Activated T-helper 2 cell treated with anti-CD3 and anti-CD28 coated beads, Interferon-gamma antibody, Interleukin-2, Interleukin-4, amounts not matched to agents 10 μg/mL and 5 μg/mL and 100 μg/mL, durations not matched to agents 14 hours and 24 hours and 36 hours (primary cell): ENCODE data around the gene SUGCT. TPM values are rescaled to one million over a fixed set of nuclear protein-coding genes. Genes with fewer than 3 reads are reported as not detected.

Experiments used
- DNase-seq: peaks from one replicate; pipeline ENCODE4 v3.0.0; 2021; ENCODE audit warnings: low spot score
- H3K27ac Mint-ChIP-seq: one replicate; pipeline ENCODE4 v1.8.0; 2021; ENCODE audit warnings: mixed read lengths
- H3K27me3 Mint-ChIP-seq: one replicate; pipeline ENCODE4 v1.8.0; 2021; ENCODE audit warnings: low read depth, mixed read lengths
- H3K36me3 Mint-ChIP-seq: one replicate; pipeline ENCODE4 v1.8.0; 2021; ENCODE audit warnings: low read depth, mixed read lengths
- H3K4me1 Mint-ChIP-seq: one replicate; pipeline ENCODE4 v1.8.0; 2021; ENCODE audit warnings: low read depth, mixed read lengths
- H3K4me3 Mint-ChIP-seq: one replicate; pipeline ENCODE4 v1.8.0; 2021; ENCODE audit warnings: low read depth, mild to moderate bottlenecking, moderate library complexity, mixed read lengths
- H3K9me3 Mint-ChIP-seq: one replicate; pipeline ENCODE4 v1.8.0; 2021; ENCODE audit warnings: mixed read lengths
- intact Hi-C: fragments of 100-400 bp; cut with micrococcal nuclease; formaldehyde crosslinking; loops from one replicate; pipeline ENCODE4 v1.15.1; 2023
- total RNA-seq: library from RNA; stranded (reverse); gene quantifications from 2 replicates; pipeline ENCODE4 v1.2.3, GENCODE V29; 2022

Gene SUGCT
- total RNA-seq, 1 donor from 2014 or later, result 0.43 TPM

DNA sequence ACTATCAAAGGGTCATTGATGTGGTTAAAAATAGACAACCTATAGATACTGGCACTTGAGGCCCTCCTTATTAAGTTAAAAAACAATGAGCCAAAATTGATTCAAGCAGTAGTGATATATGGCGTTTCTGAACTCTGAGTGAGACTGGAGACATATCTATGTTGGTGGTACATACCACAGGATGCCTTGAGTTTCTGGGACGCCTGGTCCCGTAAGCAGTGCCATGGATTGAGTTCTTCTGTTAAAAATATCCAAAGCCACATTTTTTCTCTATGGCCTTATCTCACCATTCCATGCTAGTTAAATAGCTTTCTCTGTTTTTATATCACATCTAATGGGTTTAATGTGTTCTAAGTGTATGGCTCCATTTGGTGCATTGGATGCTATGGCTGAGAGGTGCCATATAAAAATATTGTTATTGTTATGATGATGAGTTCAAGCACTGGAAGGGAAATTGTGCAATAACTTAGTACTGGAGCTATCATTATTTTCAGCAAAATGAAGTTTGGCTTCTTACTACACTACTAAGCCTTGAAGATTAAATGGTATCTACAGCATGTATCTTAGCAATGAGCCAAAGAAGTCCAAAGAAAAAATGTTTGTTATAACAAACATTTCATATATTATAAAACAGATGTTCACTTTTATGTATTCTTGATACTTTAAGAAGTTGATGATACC is 713.9 kb downstream of the SUGCT start:
- no peak overlapping the region for H3K27ac Mint-ChIP-seq
- H3K36me3 Mint-ChIP-seq, result no peaks in the 10 kb centered on the region
- DNase-seq, result no peak
- no peaks in the 10 kb centered on the region for H3K27me3 Mint-ChIP-seq
- no peak overlapping the region for H3K4me3 Mint-ChIP-seq
- H3K4me1 Mint-ChIP-seq, result no peaks in the 10 kb centered on the region
- intact Hi-C loops, result no loop called here
- H3K9me3 Mint-ChIP-seq, result no peaks in the 10 kb centered on the region

DNA sequence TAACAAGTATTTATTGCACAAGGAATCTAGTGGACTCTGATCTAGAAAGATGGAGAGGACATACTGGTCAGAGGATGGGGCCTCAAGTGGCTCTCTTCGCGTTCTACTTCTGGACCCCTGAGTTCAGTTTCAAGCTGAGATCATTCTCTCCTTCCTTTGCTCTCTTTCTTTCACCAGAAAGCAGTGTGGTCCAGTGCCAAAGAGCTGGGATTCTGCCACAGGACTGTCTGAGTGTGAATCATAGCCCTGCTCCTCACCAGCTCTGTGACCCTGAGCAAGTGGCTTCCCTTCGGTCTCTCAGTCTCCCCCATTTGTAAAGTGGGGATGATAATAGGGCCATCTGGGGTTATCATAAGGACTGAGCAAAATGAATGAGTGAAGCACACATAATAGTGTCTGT is 715.2 kb downstream of the SUGCT start:
- no peak for DNase-seq
- no peaks in the 10 kb centered on the region for H3K27me3 Mint-ChIP-seq
- no peak overlapping the region for H3K4me3 Mint-ChIP-seq
- H3K27ac Mint-ChIP-seq, result no peak overlapping the region
- intact Hi-C loops, result no loop called here
- H3K36me3 Mint-ChIP-seq, result no peaks in the 10 kb centered on the region
- no peaks in the 10 kb centered on the region for H3K4me1 Mint-ChIP-seq
- no peaks in the 10 kb centered on the region for H3K9me3 Mint-ChIP-seq

DNA sequence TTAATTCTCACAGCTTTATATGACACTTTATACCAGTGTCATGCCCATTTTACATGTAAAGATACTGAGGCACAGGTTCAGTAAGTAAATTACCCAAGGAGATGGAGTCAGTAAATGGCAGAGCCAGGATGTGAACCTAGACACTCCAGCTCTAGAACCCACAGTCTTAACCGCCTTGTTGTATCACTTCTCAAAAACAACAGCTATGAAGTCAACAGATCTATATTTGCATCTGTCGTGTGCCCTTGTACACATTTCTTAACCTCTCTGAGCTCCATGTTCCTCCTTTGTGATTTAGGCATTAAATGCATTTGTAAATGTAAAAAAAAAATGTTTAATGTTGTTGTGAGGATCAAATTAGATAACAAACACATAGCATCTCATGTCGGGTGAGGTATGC is 716.2 kb downstream of the SUGCT start:
- Mint-ChIP-seq H3K27ac (no peak overlapping the region), H3K4me1 (no peaks in the 10 kb centered on the region), H3K36me3 (no peaks in the 10 kb centered on the region), H3K9me3 (no peaks in the 10 kb centered on the region), H3K27me3 (no peaks in the 10 kb centered on the region), H3K4me3 (no peak overlapping the region)
- DNase-seq, result no peak
- intact Hi-C loops, result no loop called here

DNA sequence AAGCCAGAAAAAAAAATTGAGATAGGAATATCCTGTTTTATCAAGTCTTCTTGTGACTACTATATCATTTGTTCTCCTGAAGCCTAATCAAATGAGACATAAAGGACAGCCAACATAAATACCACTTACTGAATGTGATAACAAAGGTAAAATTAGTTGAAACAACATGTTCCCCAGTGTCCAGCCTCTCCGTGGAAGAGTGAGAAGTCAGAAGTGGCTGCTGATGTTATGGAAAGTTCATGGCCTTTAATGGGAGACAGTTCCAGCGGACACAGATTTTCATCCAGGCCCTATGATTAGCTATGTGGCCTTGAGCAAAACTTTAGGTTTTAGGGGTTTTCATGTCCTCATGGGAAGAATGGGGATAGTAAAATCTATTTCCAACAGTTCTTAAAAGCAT is 724.3 kb downstream of the SUGCT start:
- DNase-seq, result no peak
- H3K36me3 Mint-ChIP-seq, result no peaks in the 10 kb centered on the region
- no peaks in the 10 kb centered on the region for H3K9me3 Mint-ChIP-seq
- H3K27me3 Mint-ChIP-seq, result no peaks in the 10 kb centered on the region
- intact Hi-C loops, result no loop called here
- no peak overlapping the region for H3K27ac Mint-ChIP-seq
- H3K4me1 Mint-ChIP-seq, result no peaks in the 10 kb centered on the region
- H3K4me3 Mint-ChIP-seq, result no peak overlapping the region

DNA sequence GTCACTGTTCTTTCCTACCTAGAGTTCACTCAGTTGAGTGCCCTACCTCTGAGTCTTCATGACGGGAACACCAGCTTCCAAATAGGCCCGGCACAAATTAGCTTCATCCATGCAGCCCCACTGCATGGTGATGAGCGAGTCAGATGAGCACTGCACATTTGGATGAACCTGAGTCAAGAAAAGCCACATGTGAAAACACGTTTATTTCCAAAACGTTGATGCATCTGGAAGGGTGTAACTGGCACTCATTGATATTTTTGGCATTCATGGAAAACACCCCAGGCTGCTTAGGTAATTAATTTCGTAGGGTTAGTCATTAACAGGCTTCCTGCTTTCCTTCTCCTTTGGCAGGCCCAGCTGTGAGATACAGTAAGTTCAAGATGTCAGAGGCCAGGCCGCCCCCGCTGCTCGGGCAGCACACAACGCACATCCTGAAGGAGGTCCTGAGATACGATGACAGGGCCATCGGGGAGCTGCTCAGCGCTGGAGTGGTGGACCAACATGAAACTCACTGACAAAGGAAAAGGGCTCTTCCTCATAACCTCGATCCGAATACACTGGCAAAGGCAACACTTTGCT is 725.2 kb downstream of the SUGCT start:
- intact Hi-C loops, result no loop called here
- H3K9me3 Mint-ChIP-seq, result peaks cover under 1% of the 10 kb centered on the region
- no peak for DNase-seq

DNA sequence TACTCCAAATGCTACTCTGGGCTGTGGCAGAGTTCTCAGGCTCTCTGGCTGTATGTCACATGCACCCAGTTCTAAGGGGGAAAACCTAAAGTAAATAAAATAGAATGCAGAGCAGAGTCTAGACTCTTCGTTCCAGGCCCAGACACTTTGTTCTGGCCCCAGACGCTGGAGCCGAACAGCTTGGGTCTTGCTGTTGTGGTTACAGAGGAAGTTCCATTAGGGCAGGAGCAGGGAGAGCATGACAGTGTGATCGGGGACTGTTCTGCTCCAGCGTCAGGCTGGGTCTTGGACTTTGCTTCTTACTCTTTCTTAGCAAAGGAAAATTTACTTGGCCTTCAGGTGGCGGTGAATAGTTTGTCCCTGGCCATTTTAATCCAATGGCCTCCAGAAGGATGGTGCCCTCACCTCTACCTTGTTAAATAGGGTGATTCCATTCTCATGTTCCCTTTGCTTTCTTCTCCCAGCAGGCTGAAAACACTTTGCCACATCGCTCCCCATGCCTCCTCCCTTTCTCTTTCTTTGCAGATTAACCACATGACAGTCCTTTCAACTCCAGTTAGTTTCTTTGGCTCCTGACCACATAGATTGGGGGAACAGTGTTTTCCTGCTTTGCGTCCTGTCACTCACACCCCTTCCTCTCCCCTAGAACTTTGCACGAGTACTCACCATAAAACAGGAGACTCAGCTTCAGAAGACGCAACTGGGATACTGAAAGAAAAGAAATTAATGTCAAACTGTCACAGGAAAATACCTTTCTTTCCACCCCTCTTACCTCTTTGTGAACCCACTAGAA is 730.8 kb downstream of the SUGCT start:
- intact Hi-C loops, result no loop called here
- H3K9me3 Mint-ChIP-seq, result peaks cover 3% of the 10 kb centered on the region
- H3K27me3 Mint-ChIP-seq, result no peaks in the 10 kb centered on the region
- H3K4me1 Mint-ChIP-seq, result no peaks in the 10 kb centered on the region
- DNase-seq, result no peak
- H3K4me3 Mint-ChIP-seq, result no peak overlapping the region
- no peak overlapping the region for H3K27ac Mint-ChIP-seq
- no peaks in the 10 kb centered on the region for H3K36me3 Mint-ChIP-seq

More for the DNA sequence above, 725.2 kb downstream of the SUGCT start:
- Mint-ChIP-seq H3K27ac (no peak overlapping the region), H3K27me3 (no peaks in the 10 kb centered on the region), H3K36me3 (no peaks in the 10 kb centered on the region), H3K4me3 (no peak overlapping the region), H3K4me1 (no peaks in the 10 kb centered on the region)

DNA sequence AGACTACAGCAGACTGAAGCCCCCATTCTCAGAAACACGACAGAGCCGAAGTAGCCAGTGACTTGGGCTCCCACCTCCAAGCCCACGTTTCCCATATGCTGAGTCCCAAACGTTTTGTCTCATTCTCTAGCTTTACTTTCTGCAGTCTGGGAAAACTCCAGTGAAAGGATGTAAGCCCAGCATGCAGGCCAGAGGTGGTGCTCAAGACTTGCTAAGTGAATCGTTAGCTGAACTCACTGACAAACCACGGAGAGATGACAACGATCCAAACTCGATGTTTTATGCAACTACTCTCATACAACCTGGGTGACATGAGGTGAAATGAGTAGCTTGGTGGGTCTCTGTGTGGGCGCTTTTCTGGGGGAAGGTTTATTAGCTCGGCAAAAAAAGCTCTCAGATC is 731.8 kb downstream of the SUGCT start:
- Mint-ChIP-seq H3K27ac (no peak overlapping the region), H3K9me3 (peaks cover 6% of the 10 kb centered on the region), H3K27me3 (no peaks in the 10 kb centered on the region), H3K4me1 (no peaks in the 10 kb centered on the region), H3K36me3 (no peaks in the 10 kb centered on the region), H3K4me3 (no peak overlapping the region)
- intact Hi-C loops, result no loop called here
- DNase-seq, result no peak

DNA sequence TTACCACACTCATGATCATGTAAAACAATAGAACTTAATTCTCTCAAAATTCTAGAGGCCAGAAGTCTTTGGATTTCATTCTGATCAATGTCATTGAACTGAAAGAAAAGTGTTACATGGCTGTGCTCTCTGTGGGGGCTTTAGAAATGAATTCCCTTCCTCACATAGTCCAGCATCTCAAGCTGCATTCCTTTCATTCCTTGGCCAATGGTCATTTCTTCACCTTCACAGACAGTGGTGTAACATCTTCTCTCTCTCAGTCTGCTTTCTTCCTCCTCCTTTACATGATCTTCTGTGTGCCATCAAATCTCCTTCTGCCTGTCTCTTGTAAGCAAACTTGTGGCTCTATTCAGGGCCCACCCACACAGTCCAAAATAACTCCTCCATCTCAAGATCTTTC is 735.3 kb downstream of the SUGCT start:
- Mint-ChIP-seq H3K4me1 (no peaks in the 10 kb centered on the region), H3K4me3 (no peak overlapping the region), H3K27me3 (no peaks in the 10 kb centered on the region), H3K9me3 (peaks cover 9% of the 10 kb centered on the region), H3K36me3 (no peaks in the 10 kb centered on the region), H3K27ac (no peak overlapping the region)
- intact Hi-C loops, result no loop called here
- DNase-seq, result no peak

DNA sequence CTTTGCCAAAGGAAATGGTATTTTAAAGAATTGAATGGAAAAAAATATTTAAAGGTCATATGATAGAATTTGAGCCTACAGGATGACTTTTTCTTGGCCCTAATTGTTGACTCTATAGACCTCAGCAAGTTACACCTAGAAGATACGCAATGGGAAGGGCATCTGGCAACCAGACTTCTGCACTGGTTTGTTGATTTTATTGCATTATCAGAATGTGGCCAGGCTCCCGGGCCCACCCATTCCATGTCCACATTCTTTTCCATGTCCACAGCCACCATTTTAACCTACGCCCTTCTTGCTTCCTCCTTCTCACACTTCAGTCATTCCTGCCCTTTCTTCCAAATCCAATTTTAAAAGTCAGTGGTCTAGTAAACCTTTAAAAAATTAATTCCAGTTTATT is 738.4 kb downstream of the SUGCT start:
- no peaks in the 10 kb centered on the region for H3K4me1 Mint-ChIP-seq
- H3K36me3 Mint-ChIP-seq, result no peaks in the 10 kb centered on the region
- no peaks in the 10 kb centered on the region for H3K27me3 Mint-ChIP-seq
- H3K27ac Mint-ChIP-seq, result no peak overlapping the region
- DNase-seq, result no peak
- H3K9me3 Mint-ChIP-seq, result peaks cover 8% of the 10 kb centered on the region
- intact Hi-C loops, result no loop called here
- no peak overlapping the region for H3K4me3 Mint-ChIP-seq

DNA sequence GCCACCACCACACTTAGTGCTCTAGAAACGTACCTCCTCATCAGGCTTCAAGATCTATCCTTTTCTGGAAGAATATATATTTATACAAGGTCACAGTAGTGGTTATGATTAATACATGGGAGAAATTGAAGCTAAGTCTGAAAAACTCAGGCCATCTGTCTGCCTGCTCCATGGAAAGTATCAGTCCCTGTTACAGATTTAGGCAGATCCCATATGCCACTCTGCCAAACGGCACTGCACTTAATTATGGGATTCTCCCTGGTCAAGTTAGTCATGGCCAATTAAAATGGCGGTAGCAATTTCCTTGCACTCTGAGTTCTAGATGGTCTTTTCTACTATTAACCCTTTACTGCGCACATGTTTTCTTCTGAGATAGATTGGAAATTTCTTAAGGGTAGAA is 740.0 kb downstream of the SUGCT start:
- intact Hi-C loops, result no loop called here
- H3K4me3 Mint-ChIP-seq, result no peak overlapping the region
- H3K36me3 Mint-ChIP-seq, result no peaks in the 10 kb centered on the region
- H3K27ac Mint-ChIP-seq, result no peak overlapping the region
- no peaks in the 10 kb centered on the region for H3K27me3 Mint-ChIP-seq
- no peaks in the 10 kb centered on the region for H3K4me1 Mint-ChIP-seq
- peaks cover 8% of the 10 kb centered on the region for H3K9me3 Mint-ChIP-seq
- no peak for DNase-seq

DNA sequence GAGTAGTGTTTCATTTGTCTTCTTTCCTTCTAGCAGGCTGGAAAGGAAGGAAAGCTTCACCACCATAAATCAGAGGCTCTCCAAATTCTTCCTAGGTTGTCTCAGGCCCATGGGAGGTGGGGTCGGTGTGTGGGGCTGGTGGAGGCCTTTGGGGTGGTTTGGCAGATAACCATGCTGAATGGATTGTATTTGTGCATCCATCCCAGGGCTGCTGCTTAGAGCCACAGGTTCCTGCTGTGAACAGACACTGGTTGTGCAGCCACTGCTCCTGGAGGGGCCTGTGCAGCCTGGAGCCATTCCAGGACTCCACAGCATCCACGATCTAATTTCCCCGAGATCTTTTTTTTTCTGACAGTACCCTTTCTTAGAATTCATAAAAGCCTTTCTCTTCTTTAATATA is 741.8 kb downstream of the SUGCT start:
- intact Hi-C loops, result no loop called here
- no peaks in the 10 kb centered on the region for H3K27me3 Mint-ChIP-seq

DNA sequence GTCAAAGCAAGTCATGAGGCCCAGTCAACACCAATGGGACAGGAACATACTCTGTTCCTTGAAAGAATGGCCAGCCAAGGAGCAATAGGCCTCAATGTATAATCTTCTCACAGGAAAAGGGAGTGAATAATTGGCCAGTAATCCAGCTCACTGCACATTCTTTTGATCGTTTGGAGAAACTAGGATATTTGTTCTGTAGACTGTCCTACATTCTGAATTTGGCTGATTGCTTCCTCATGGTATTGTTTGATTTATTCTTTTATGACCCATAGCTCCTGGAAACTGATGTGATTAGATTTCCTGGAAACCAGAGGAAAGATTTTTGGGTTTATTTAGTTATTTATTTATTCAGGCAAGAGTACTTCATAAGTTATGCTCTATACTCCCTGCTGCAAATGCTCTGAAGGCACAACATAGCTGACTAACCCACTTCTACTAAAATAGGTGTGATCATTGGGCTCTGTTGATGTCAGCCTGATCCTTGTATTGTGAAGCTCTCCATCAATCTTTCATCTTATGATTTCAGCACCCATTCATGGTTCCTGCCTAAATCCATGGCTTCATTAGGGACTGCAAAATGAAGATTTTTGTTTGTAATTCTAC is 745.2 kb downstream of the SUGCT start:
- H3K27me3 Mint-ChIP-seq, result no peaks in the 10 kb centered on the region
- no peak overlapping the region for H3K27ac Mint-ChIP-seq
- H3K4me1 Mint-ChIP-seq, result no peaks in the 10 kb centered on the region
- no peak for DNase-seq
- no peak overlapping the region for H3K4me3 Mint-ChIP-seq
- H3K36me3 Mint-ChIP-seq, result no peaks in the 10 kb centered on the region
- intact Hi-C loops, result no loop called here
- no peaks in the 10 kb centered on the region for H3K9me3 Mint-ChIP-seq

More for the DNA sequence above, 741.8 kb downstream of the SUGCT start:
- no peak overlapping the region for H3K4me3 Mint-ChIP-seq
- H3K36me3 Mint-ChIP-seq, result no peaks in the 10 kb centered on the region
- no peak for DNase-seq
- peaks cover 5% of the 10 kb centered on the region for H3K9me3 Mint-ChIP-seq
- H3K27ac Mint-ChIP-seq, result no peak overlapping the region
- H3K4me1 Mint-ChIP-seq, result no peaks in the 10 kb centered on the region

DNA sequence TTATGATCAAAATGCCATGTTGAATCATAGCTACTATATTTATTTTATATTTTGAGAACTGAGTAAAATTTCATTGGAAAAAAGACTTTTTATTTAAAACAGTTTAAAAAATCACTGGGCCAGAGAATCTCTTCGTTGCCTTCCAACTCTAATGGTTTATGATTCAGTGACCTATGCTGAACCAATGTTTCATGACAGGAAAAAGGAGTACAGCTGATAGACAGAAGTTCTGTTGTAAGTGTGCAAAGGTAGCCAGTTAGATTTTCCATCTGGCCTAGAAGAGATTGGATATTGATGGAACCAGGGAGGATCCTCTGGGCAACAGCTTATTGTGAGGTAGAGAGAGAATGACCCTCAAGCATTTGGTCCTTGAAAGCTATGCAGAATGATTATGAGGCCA is 745.8 kb downstream of the SUGCT start:
- Mint-ChIP-seq H3K36me3 (no peaks in the 10 kb centered on the region), H3K9me3 (peaks cover under 1% of the 10 kb centered on the region), H3K4me3 (no peak overlapping the region), H3K27ac (no peak overlapping the region), H3K27me3 (no peaks in the 10 kb centered on the region), H3K4me1 (no peaks in the 10 kb centered on the region)
- intact Hi-C loops, result no loop called here
- no peak for DNase-seq
